Tibial artery (tissue), 4 donors: ENCODE data around the gene RAP1GAP2.

Experiments
- DNase-seq, 2 donors: peaks; one replicate each; pipeline ENCODE4 v3.0.0-alpha.2; 2019
- H3K27ac ChIP-seq, 2 donors: fragments of 200-600 bp; sonication (generic) in 1 of 2; 1 replicate in 1 of 2; 2 replicates in 1 of 2; pipeline ENCODE4 v1.5.1; 2018 to 2019; ENCODE audit warnings: mild to moderate bottlenecking in 1 of 2
- H3K27me3 ChIP-seq, 2 donors: fragments of 200-600 bp; sonication (generic) in 1 of 2; one replicate each; pipeline versions ENCODE4 v1.5.1 to v1.6.0; 2016 to 2019
- H3K36me3 ChIP-seq, 3 donors: fragments of 200-600 bp; sonication (generic) in 2 of 3; one replicate each; pipeline ENCODE4 v1.5.1; 2016 to 2019; ENCODE audit warnings: mild to moderate bottlenecking in 2 of 3
- H3K4me1 ChIP-seq, 4 donors: fragments of 200-600 bp; sonication (generic) in 2 of 4; 1 replicate in 3 of 4; 2 replicates in 1 of 4; pipeline ENCODE4 v1.5.1; 2016 to 2019
- H3K4me3 ChIP-seq, 2 donors: fragments of 200-600 bp; sonication (generic) in 1 of 2; 1 replicate in 1 of 2; 2 replicates in 1 of 2; pipeline ENCODE4 v1.5.1; 2018 to 2019; ENCODE audit warnings: mild to moderate bottlenecking in 2 of 2
- H3K9me3 ChIP-seq, 3 donors: fragments of 200-600 bp; sonication (generic) in 1 of 3; one replicate each; pipeline ENCODE4 v1.5.1; 2016 to 2019
- intact Hi-C: fragments of 100-400 bp; cut with DNase I; formaldehyde crosslinking; loops from one replicate; pipeline ENCODE4 v1.15.0; 2023; ENCODE audit warnings: low total_unique reads
- TF ChIP-seq, protein P1 (sequence below), 2 experiments: fragments of 200-600 bp in 1 of 2; fragments of 450-650 bp in 1 of 2; IDR thresholded peaks; one replicate each; pipeline ENCODE4 v1.5.1; 2017 to 2019; ENCODE audit warnings: antibody characterized with exemption in 2 of 2, mild to moderate bottlenecking in 1 of 2, moderate library complexity in 1 of 2

The RAP1GAP2 gene

DNA sequence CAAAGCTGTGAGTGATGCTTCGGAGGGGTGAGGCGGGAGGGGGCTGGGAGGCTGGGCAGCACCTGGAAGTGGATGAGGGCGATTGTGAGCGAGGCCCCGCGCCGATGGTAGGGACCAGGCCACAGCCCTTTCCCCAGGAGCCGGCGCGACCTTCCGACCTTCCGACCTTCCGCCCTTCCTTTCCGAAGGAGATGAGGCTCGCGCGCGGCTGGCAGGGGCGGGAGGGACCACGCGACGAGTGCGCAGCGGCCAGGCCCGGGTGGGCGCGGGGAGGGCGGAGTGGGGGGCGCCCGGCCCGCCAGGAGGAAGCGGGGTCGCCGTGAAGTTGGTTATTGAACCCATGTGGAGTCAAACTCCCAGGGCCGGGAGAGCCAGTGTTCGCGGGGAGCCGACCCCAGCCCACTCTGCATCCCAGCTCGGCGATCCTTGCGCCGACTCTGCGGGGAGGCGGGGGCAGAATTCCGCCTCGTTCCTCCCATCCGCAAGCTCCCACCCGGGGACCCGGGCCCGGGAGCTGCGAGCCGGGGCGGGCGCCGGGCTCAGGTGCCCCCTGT lies 56.6 kb downstream of the RAP1GAP2 start:
- TF ChIP-seq, protein P1, sequence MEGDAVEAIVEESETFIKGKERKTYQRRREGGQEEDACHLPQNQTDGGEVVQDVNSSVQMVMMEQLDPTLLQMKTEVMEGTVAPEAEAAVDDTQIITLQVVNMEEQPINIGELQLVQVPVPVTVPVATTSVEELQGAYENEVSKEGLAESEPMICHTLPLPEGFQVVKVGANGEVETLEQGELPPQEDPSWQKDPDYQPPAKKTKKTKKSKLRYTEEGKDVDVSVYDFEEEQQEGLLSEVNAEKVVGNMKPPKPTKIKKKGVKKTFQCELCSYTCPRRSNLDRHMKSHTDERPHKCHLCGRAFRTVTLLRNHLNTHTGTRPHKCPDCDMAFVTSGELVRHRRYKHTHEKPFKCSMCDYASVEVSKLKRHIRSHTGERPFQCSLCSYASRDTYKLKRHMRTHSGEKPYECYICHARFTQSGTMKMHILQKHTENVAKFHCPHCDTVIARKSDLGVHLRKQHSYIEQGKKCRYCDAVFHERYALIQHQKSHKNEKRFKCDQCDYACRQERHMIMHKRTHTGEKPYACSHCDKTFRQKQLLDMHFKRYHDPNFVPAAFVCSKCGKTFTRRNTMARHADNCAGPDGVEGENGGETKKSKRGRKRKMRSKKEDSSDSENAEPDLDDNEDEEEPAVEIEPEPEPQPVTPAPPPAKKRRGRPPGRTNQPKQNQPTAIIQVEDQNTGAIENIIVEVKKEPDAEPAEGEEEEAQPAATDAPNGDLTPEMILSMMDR (IDR thresholded peaks at IDR 0.05), result no peak
- no peak for DNase-seq
- peak overlapping the region; percentile 56 to 71 for H3K4me3 ChIP-seq
- peak overlapping the region; percentile 79 to 81 for H3K27ac ChIP-seq
- H3K4me1 ChIP-seq, result peaks cover 0 to 36% (median 23%) of the 10 kb centered on the region in 4 donors
- intact Hi-C loops, result loop anchor here (2.0 kb wide), 1 partner anchor 152 kb away; no protein-coding TSS in a partner anchor
- H3K9me3 ChIP-seq, result no peaks in the 10 kb centered on the region
- no peaks in the 10 kb centered on the region for H3K27me3 ChIP-seq
- H3K36me3 ChIP-seq, result no peaks in the 10 kb centered on the region

DNA sequence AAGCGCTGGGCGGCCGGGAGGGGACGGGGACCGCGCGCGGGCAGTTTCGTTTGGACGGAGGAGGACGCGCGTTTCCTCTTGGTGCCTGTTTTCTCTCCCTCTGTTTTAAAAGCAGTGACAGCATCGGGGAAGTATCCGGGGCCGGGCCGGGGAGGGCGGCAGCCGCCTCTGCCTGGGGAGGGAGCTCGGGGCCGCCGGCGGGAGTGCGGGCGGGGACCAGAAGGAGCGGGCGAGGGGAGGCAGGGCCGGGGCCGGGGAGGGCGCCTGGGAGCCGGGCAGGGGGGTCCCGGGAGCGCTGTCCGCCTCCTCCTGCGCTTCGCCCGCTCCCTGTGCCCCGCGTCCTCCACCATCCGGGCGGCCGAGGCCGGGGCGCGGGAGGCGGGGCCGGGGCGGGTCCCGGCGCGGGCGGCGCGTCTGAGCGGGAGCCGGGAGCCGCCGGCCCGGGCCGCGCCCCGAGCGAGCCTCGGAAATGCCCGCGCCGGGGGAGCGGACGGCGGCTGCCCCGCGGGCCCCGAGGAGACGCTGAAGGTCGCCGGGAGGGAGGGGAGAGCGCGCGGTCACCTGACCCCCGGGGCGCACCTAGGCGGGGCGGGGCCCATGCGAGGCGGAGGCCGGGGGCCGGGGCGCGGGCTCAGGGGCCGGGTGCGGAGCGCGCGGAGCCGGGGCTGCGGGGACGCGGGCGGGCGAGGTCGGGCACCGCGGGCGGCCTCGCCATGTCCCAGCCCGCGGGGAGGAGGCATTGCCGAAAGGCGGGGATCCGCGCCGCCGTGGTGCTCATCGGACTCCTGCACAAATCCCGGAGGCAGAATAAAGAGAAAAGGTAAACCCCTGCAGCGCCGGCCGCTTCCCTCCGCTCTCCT lies 57.3 kb downstream of the RAP1GAP2 start:
- H3K36me3 ChIP-seq, result no peaks in the 10 kb centered on the region
- no peaks in the 10 kb centered on the region for H3K27me3 ChIP-seq
- intact Hi-C loops, result loop anchor here (2.0 kb wide), 1 partner anchor 151 kb away; no protein-coding TSS in a partner anchor
- peaks cover 0 to 35% (median 22%) of the 10 kb centered on the region in 4 donors for H3K4me1 ChIP-seq
- TF ChIP-seq, protein P1 (IDR thresholded peaks at IDR 0.05), result no peak
- H3K27ac ChIP-seq, result peak overlapping the region; percentile 79 to 81
- no peaks in the 10 kb centered on the region for H3K9me3 ChIP-seq
- DNase-seq, result peak; percentile 45 to 80
- peak overlapping the region; percentile 56 to 71 for H3K4me3 ChIP-seq

DNA sequence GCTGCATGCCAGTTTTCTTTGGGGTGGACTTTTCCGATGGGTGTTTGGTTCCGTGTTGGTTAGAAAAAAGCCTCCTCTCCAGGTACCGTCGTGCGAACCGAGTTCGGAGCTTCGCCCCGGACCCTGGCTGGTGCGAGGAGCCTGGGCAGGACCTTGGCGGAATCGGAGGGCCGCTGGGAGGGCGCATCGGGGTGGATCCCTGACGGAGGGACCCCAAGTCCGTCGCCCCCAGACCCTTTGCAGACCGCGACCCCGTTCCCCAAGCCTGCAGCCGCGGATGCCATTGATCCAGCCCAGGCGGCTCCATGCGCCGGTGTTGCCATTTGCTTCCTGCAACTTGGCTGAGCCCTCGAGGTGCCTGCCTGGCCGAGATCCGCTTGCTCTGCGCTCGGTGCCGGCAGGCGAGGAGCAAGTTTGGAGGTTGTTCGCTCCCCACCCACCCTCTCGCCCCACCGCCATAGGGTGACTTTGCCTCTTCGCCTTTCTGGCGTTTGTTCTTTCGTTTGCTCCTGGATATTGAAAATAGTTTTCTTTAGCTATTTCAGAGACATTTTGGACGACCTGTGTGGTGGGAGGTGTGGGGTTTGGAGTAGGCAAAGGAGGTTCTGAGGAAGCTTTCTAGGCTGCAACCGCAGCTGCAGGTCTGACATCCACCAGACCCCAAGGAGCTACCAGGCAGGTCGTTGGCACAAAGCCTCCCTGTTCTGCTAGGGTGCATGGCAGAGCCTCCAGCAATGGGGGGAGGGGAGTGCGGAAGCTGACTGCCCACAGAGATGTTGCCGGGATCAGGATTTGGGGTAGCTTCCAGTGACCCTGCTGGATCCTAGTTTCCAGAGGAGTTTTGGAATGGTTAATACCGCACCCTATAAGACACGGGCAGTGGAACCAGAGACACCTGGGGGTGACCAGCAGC lies 58.2 kb downstream of the RAP1GAP2 start:
- intact Hi-C loops, result no loop called here

DNA sequence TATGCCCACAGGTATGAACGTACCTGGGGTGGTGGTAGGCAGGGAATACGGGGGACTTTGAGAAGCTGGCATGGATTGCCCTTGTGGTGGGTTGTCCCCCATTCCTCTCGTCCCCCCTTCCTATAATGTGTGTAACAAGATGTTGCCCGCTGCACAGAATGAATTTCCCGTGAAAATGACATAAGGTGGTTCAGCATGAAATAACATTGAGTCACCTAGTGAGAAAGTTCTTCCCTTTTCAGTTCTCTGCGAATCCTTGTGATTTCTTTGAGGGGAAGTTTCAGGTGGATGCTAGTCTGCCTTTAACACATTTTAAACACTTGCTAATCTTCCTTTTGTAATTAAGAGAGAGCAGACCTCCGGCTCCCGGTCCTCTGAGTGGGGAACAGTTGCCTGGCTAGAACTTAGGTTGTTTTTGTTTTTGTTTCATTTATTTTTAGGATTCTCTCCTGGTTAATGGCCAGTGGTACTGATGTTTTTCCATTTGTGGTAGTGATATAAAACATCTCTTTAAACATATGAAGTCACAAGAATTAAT lies 58.9 kb downstream of the RAP1GAP2 start:
- H3K4me1 ChIP-seq, result peaks cover 0 to 29% (median 22%) of the 10 kb centered on the region in 4 donors

More for the DNA sequence above, 58.2 kb downstream of the RAP1GAP2 start:
- DNase-seq, result no peak
- Histone ChIP-seq H3K4me1 (peaks cover 0 to 29% (median 22%) of the 10 kb centered on the region in 4 donors), H3K27me3 (no peaks in the 10 kb centered on the region), H3K36me3 (no peaks in the 10 kb centered on the region), H3K4me3 (peak overlapping the region; percentile 56 to 71), H3K27ac (peak overlapping the region in 1 of 2 donors; percentile 9), H3K9me3 (no peaks in the 10 kb centered on the region)
- TF ChIP-seq, protein P1 (IDR thresholded peaks at IDR 0.05), result no peak

More for the DNA sequence above, 58.9 kb downstream of the RAP1GAP2 start:
- no peak for DNase-seq
- H3K27me3 ChIP-seq, result no peaks in the 10 kb centered on the region
- TF ChIP-seq, protein P1 (IDR thresholded peaks at IDR 0.05), result no peak
- H3K36me3 ChIP-seq, result no peaks in the 10 kb centered on the region
- no peak overlapping the region for H3K27ac ChIP-seq
- no peaks in the 10 kb centered on the region for H3K9me3 ChIP-seq
- peak overlapping the region; percentile 56 to 71 for H3K4me3 ChIP-seq
- intact Hi-C loops, result no loop called here
